HG02973 (cell line): ENCODE data around the gene AGPAT4.
"Not testable (repeated sequence)": the region's sequence is repeated elsewhere in the genome, so short reads cannot be mapped to it uniquely, and the experiment has no call there.

Experiments used
- ATAC-seq: cut with Tn5 transposase; IDR thresholded peaks from one replicate; pipeline ENCODE4 v1.9.1; 2021; ENCODE audit warnings: moderate library complexity; ENCODE audit not compliant: unreplicated experiment

Gene AGPAT4

GRCh38 chr6:161210857-161211256 is 63.0 kb downstream of the AGPAT4 start:
- no peak for ATAC-seq

DNA sequence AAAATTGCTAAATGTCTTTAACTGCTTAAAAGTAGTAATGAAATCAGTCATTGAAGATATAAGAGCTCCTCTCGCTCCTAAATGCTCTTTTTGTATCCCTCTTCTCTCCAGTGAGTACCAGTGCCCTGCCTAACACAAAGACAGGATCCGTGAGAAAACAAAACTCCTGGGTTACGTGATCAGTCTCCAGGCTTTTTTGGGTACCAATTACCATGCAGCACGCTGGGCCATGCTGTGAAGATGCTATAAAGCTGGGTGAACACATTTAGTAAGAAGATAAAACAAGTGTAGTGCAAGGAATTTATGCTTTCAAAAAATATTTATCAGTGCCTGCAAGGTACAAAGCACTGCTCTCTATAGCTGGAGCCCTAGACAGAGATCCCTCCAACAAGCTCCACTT is 66.7 kb downstream of the AGPAT4 start:
- no peak for ATAC-seq

GRCh38 chr6:161204866-161205557 is 68.8 kb downstream of the AGPAT4 start:
- no peak for ATAC-seq

DNA sequence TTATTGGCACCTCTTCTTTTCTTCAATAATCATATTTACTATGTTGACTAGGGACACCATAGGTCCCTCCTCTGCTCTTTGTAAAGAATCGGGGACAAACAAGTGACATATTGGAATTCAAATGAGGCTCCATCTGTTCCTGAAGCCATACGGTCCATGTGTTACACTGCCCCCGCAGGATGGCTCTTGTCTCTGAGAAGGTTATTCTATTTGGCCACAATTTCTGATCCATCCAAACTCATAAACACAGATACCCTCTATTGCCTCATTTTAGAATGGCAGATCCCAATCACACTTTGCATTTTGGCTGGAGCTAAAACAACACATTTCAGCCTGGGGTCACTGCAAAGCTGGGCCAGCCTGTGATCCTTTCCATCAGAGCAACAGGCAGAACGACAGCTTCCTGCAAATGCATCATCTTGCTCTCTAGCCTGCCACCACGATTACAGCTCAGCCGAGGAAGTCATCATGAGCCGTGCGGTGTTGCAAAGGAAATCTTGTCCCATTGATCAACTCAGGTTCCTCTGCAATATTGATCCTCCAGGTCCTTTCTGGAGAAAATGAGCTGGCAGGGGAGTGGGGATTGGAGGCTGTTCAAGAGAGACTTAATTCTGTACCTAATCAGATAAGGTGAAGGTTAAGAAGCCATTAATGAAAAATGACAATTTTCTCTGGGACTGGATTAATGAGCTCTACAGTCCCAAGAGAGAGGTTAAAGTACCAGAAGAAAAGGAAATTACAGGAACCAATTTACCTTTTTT is 73.1 kb downstream of the AGPAT4 start:
- ATAC-seq = no peak

- no peak for ATAC-seq
Observed at GRCh38 chr6:161199850-161200249, 74.0 kb downstream of the AGPAT4 start.

DNA sequence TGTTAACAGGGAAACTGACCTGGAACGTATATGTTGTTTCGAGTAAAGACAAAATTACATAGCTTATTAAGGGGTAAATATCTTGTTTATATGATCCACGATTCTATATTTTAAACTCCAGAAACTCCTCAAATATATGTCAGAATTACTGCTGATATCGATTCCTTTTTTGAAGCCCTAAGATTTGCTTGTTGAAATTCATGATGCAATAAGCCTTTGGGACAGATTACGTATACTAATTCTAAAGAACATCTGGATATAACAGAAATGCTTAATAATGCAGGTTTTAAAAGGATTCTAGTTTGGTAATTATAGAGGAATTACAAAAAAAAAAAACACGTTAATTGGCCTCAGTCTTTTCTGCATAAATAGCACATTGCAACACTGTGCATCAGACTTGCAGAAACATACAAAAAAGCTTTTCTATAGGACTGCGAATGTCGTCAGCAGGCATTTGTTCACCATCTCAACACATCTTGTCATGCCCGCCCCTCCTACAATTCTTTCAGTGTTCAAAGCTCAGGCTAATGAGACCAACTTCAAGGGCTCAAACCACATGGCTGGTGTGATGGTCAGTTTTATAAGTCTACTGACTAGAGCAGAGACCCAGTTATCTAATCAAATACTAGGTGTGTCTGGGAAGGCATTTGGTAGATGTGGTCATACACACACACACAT is 74.9 kb downstream of the AGPAT4 start:
- no peak for ATAC-seq

DNA sequence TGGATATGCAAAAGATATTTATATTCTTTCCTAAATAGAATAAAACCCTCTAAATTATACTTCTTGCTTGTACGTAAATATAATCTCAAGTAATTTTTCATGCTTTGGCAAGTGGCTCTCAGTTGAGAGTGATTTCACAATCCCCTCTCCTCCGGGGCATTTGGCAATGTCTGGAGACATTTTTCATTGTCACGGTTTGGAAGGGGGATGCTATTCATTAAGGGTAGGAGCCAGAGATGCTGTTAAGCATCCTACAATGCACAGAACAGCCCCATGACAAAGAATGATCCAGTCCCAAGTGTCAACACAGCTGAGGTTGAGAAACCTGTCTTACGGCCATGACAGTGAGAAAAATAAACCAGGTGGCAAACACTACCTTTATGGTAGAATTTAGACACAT is 75.7 kb downstream of the AGPAT4 start:
- ATAC-seq = no peak

- no peak for ATAC-seq
Observed at GRCh38 chr6:161195386-161195785, 78.5 kb downstream of the AGPAT4 start.

GRCh38 chr6:161194374-161194773 is 79.5 kb downstream of the AGPAT4 start:
- no peak for ATAC-seq

GRCh38 chr6:161192636-161193411 is 81.0 kb downstream of the AGPAT4 start:
- ATAC-seq = no peak

- ATAC-seq = no peak
Observed at GRCh38 chr6:161191671-161192070, 82.2 kb downstream of the AGPAT4 start.

DNA sequence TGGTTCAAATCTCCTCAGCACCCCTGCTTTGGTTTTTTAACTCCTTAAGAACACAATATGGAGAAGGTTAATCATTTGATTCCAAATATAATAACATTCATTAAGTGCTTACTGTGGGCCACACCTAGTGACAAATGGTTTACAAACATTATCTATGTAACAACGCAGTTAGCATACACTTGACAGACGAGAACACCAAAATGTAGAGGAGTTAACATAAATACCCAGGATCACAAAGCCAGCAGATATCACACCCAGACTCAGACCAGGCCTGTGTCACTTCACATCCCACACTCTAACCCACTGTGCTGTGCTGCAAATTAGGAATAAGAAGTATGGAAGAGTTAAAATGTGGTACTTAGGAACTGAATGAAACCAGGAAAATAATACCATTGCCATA is 82.9 kb downstream of the AGPAT4 start:
- ATAC-seq = no peak

- ATAC-seq = no peak
Observed at GRCh38 chr6:161189891-161190290, 84.0 kb downstream of the AGPAT4 start.

DNA sequence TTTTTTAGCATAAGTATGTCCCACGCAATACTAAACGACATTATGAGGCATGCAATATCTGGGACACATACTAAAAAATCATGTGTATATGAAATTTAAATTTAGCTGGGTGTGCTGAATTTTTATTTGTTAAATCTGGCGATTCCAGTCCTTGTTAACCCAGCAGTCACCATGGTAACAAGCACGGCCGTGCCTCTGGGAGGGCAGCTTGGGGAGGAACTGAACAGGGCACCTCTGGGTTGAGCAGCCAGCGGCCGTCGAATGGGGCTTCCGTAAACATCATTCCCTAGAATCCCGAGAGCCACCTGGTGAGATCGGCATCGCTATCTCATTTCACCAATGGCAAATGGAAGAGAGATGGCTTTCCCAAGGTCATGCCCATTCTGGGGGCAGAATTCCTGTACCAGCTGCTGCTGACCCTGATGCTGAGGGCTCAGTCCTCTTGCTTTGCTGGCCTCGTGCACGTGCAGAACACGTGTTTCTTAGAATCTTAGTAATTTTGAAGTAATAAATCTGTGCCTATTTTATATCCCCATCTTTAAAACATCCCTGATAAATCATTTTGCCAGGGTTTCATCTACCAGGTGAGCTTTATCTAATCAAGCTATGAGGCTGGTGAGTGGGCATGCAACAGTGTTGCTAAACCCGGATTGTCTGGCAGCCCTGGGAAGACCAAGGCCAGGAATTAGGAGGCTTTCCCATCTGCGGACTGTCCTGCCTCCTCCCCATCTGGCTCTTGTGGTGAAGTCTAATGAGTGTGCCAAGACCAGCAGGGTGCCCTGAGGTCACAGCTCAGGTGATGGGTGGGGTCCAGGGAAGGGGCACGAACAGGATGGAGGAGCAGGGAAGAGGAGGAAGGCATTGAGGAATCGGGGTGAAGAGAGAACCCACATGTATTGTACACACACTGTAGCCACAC is 85.1 kb downstream of the AGPAT4 start:
- ATAC-seq = no peak

DNA sequence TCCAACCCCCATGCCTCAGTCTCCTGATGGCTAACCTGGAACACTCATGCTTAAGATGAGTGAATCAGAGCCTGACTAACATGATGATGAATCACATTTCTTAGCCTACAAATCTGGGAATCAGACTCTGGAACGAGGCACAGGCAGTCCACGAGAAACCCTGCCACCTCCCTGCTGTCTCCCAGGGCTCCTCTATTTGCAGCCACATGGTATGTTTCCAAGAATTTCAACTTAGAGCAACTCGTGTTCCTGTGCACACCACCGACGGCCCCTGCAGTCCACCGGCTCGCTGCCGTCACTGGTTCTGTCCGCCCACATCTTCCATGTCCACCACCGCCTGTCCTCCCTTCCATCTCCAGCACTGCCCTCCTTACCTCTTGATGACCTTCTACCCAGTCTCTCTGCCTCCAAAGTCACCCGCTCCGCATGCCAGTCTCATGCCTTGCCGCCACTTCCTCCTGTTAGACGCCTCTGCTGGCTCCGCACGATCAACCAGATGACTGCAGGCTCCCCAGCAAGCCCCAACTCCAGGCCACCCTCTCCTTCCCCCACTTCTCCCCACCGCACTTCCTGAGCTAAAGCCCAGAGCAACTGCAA is 87.6 kb downstream of the AGPAT4 start:
- ATAC-seq = no peak

DNA sequence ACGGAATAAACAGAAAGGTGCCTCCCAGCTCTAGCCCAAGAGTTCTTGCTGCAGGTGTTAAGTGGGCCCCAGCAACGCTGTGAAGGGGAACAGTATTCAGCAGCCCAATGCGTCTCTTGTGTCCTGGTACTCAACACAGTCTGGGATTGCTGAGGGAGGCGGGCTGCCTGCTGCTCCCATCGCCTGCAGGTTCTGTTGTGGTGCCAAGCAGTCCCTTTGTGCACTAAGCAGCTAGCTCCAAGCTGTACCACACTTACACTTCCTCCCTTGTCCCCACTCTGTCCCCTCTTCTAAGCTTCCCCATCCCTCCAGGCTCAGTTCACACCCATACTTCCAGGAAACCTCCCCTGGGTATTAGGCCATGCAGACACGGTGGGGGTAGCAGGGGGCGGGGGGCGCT is 92.7 kb downstream of the AGPAT4 start:
- no peak for ATAC-seq

DNA sequence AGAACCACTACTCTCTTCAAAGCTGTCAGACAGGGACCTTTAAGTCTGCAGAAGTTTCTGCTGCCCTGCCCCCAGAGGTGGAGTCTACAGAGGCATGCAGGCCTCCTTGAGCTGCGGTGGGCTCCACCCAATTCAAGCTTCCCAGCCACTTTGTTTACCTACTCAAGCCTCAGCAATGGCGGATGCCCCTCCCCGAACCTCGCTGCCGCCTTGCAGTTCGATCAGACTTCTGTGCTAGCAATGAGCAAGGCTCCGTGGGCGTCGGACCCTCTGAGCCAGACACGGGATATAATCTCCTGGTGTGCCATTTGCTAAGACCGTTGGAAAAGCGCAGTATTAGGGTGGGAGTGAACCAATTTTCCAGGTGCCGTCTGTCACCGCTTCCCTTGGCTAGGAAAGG is 95.7 kb downstream of the AGPAT4 start:
- not testable (repeated sequence) for ATAC-seq

DNA sequence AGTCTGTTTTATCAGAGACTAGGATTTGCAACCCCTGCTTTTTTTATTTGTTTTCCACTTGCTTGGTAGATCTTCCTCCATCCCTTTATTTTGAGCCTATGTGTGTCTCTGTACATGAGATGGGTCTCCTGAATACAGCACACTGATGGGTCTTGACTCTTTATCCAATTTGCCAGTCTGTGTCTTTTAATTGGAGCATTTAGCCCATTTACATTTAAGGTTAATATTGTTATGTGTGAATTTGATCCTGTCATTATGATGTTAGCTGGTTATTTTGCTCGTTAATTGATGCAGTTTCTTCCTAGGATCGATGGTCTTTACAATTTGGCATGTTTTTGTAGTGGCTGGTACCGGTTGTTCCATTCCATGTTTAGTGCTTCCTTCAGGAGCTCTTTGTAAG is 97.4 kb downstream of the AGPAT4 start:
- ATAC-seq = not testable (repeated sequence)

DNA sequence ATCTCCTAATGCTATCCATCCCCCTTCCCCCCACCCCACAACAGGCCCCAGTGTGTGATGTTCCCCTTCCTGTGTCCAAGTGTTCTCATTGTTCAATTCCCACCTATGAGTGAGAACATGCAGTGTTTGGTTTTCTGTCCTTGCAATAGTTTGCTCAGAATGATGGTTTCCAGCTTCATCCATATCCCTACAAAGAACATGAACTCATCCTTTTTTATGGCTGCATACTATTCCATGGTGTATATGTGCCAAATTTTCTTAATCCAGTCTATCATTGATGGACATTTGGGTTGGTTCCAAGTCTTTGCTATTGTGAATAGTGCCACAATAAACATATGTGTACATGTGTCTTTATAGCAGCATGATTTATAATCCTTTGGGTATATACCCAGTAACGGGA is 101.1 kb downstream of the AGPAT4 start:
- not testable (repeated sequence) for ATAC-seq

DNA sequence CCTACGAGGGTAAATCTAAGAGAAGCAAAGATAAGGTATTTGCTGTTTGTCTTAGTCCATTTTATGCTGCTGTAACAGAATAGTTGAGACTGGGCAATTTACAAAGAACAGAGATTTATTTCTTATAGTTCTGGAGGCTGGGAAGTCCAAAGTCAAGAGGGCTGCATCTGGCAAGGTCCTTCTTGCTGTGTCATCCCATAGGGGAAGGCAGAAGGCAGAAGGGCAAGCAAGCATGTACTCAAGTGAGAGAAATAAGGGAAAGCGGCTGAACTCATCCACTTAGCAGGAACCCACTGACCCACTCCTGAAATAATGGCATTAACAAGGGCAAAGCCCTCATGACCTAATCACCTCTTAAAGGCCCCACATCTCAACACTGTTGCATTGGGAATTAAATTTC is 102.7 kb downstream of the AGPAT4 start:
- ATAC-seq = no peak
